Lower leg skin (tissue), 4 donors: ENCODE results near the gene FBXW2. TPM values are rescaled to one million over a fixed set of nuclear protein-coding genes. Genes with fewer than 3 reads are reported as not detected.

Source experiments
- DNase-seq, 2 donors: peaks; one replicate each; pipeline ENCODE4 v3.0.0-alpha.2; 2019; ENCODE audit warnings: low spot score in 2 of 2
- H3K4me3 ChIP-seq: fragments of 200-600 bp; sonication (generic); 2 replicates; pipeline ENCODE4 v1.5.1; 2017; ENCODE audit warnings: mild to moderate bottlenecking, low read depth; ENCODE audit not compliant: poor library complexity, severe bottlenecking
- CTCF ChIP-seq, 3 donors: fragments of 450-650 bp; IDR thresholded peaks; one replicate each; pipeline ENCODE4 v1.5.1; 2016; ENCODE audit warnings: antibody characterized with exemption in 3 of 3, mild to moderate bottlenecking in 3 of 3, moderate library complexity in 2 of 3
- POLR2A ChIP-seq, 2 donors: fragments of 450-650 bp; IDR thresholded peaks; one replicate each; pipeline ENCODE4 v1.6.1; 2016 to 2017; ENCODE audit warnings: antibody characterized with exemption in 2 of 2, mild to moderate bottlenecking in 1 of 2, moderate library complexity in 1 of 2
- WGBS, 2 donors: methylation state at CpG; one replicate each; pipeline ENCODE4 v1.1.5; 2018; 5-methylcytosine and 5-hydroxymethylcytosine counted together
- intact Hi-C: fragments of 100-400 bp; cut with DNase I; formaldehyde crosslinking; loops from one replicate; pipeline ENCODE4 v1.15.0; 2023; ENCODE audit warnings: low total_unique reads
- total RNA-seq, 4 donors: library from RNA; depleted of rRNA; stranded (reverse); fragments of >200 nt; gene quantifications; one replicate each; pipeline ENCODE4 v1.1.0, GENCODE V29; 2016

FBXW2 gene
- total RNA-seq, 4 donors from 2014 or later: 25.9 to 49.6 (median 46.4) TPM

GRCh38 chr9:120741191-120741590, 52.0 kb downstream of the FBXW2 start:
- intact Hi-C loops: no loop called here
- no peak for TF ChIP-seq POLR2A (IDR thresholded peaks at IDR 0.05)
- TF ChIP-seq CTCF (IDR thresholded peaks at IDR 0.05): no peak
- DNase-seq: no peak

GRCh38 chr9:120740132-120740531, 53.1 kb downstream of the FBXW2 start:
- TF ChIP-seq CTCF (IDR thresholded peaks at IDR 0.05) (no peak), POLR2A (IDR thresholded peaks at IDR 0.05) (no peak)
- intact Hi-C loops: no loop called here
- no peak overlapping the region for H3K4me3 ChIP-seq
- DNase-seq: no peak

More at GRCh38 chr9:120741191-120741590, 52.0 kb downstream of the FBXW2 start:
- WGBS, 2 donors: 73 to 80% methylated on average over 1 of the region's 1 CpG
- H3K4me3 ChIP-seq: no peak overlapping the region

- 91 to 93% methylated on average over 5 of the region's 5 CpGs for WGBS, 2 donors
- intact Hi-C loops: no loop called here
Measured at GRCh38 chr9:120737416-120738165, 55.6 kb downstream of the FBXW2 start.

GRCh38 chr9:120736881-120737280, 56.3 kb downstream of the FBXW2 start:
- DNase-seq: no peak
- WGBS, 2 donors: 94 to 98% methylated on average over 2 of the region's 2 CpGs
- intact Hi-C loops: no loop called here
- TF ChIP-seq POLR2A (IDR thresholded peaks at IDR 0.05) (no peak), CTCF (IDR thresholded peaks at IDR 0.05) (no peak)
- no peak overlapping the region for H3K4me3 ChIP-seq

More at GRCh38 chr9:120737416-120738165, 55.6 kb downstream of the FBXW2 start:
- DNase-seq: no peak
- TF ChIP-seq CTCF (IDR thresholded peaks at IDR 0.05): no peak
- TF ChIP-seq POLR2A (IDR thresholded peaks at IDR 0.05): no peak
- no peak overlapping the region for H3K4me3 ChIP-seq

- no peak for DNase-seq
- no peak overlapping the region for H3K4me3 ChIP-seq
- 70 to 72% methylated on average over 3 of the region's 3 CpGs for WGBS, 2 donors
- no peak for TF ChIP-seq CTCF (IDR thresholded peaks at IDR 0.05)
- no peak for TF ChIP-seq POLR2A (IDR thresholded peaks at IDR 0.05)
- intact Hi-C loops: no loop called here
Measured at GRCh38 chr9:120735415-120736126, 57.6 kb downstream of the FBXW2 start.
